K562 (cell line): ENCODE results near the gene EEPD1. TPM values are rescaled to one million over a fixed set of nuclear protein-coding genes. Genes with fewer than 3 reads are reported as not detected.

Source experiments
- ATAC-seq: fragments of 200-7000 bp; cut with Tn5 transposase; 3 replicates; pipeline ENCODE4 v1.9.1; 2020; ENCODE audit warnings: moderate library complexity
- BruUV-seq: library from RNA; stranded (reverse); fragments of 400-500 nt; replicated peaks from 2 replicates; lab custom pipeline; 2021; lab: Mats Ljungman, UMichigan
- CTCF ChIA-PET: fragments of 300-600 bp; formaldehyde crosslinking; extraction: SDS; loops from one replicate; lab custom pipeline; 2021; ENCODE audit warnings: low intra/inter-chr PET ratio; lab: Yijun Ruan, JAX
- POLR2A ChIA-PET: fragments of 300-600, 350-650 bp; sonication (Branson Sonifier 250); formaldehyde crosslinking; extraction: SDS; loops from one replicate; lab custom pipeline; 2021; ENCODE audit warnings: antibody characterized with exemption, inconsistent platforms; lab: Yijun Ruan, JAX
- DNase-seq, 4 experiments: peaks; one replicate each; pipeline versions ENCODE4 v3.0.0 to v3.0.0-alpha.2; 2011 to 2018; ENCODE audit warnings: low spot score in 3 of 4, mixed read lengths in 3 of 4; ENCODE audit errors: extremely low read depth in 1 of 4
- FAIRE-seq: peaks from 2 replicates; lab custom pipeline; 2011; peaks lifted over from hg19 to GRCh38; lab: Jason Lieb, UNC
- H2AFZ ChIP-seq: 2 replicates; pipeline ENCODE4 v1.6.0; 2011; ENCODE audit warnings: low read depth, low read length, control low read depth, inconsistent platforms
- H3K27ac ChIP-seq: fragments of 200-600 bp; 3 replicates; pipeline ENCODE4 v1.8.0; 2011; ENCODE audit warnings: low read depth, mild to moderate bottlenecking, control low read depth, inconsistent platforms, low read length, moderate library complexity, mixed read lengths; ENCODE audit errors: extremely low read depth
- H3K27me3 ChIP-seq, 2 experiments: fragments of 300-600 bp in 1 of 2; 2 replicates in 1 of 2; 3 replicates in 1 of 2; pipeline versions ENCODE4 v1.6.0 to v1.8.0; 2011; ENCODE audit warnings: inconsistent platforms in 2 of 2, low read length in 2 of 2, mild to moderate bottlenecking in 1 of 2, mixed read lengths in 1 of 2, moderate library complexity in 1 of 2; ENCODE audit not compliant: control insufficient read depth in 2 of 2, insufficient read depth in 2 of 2
- H3K36me3 ChIP-seq: fragments of 300-600 bp; 3 replicates; pipeline ENCODE4 v1.8.0; 2011; ENCODE audit warnings: mild to moderate bottlenecking, low read length, inconsistent platforms; ENCODE audit not compliant: control insufficient read depth, insufficient read depth
- H3K4me1 ChIP-seq, 2 experiments: fragments of 200-600 bp in 1 of 2; replicated peaks in 1 of 2; 2 replicates in 1 of 2; 3 replicates in 1 of 2; pipeline versions ENCODE4 v1.5.1 to v1.8.0; 2011; ENCODE audit warnings: inconsistent platforms in 2 of 2, low read length in 2 of 2, mild to moderate bottlenecking in 1 of 2, mixed read lengths in 1 of 2, moderate library complexity in 1 of 2; ENCODE audit not compliant: control insufficient read depth in 2 of 2, insufficient read depth in 2 of 2
- H3K4me2 ChIP-seq: 2 replicates; pipeline ENCODE4 v1.6.1; 2011; ENCODE audit warnings: low read length, control low read depth, inconsistent platforms, mixed read lengths; ENCODE audit not compliant: insufficient read depth
- H3K4me3 ChIP-seq: fragments of 200-600 bp; sonication (generic), shearing (Covaris generic); 2 replicates; pipeline ENCODE4 v1.5.1; 2016; ENCODE audit warnings: control low read depth, inconsistent platforms
- H3K79me2 ChIP-seq: fragments of 200-600 bp; 3 replicates; pipeline ENCODE4 v1.8.0; 2011; ENCODE audit warnings: low read length, inconsistent platforms; ENCODE audit not compliant: control insufficient read depth, insufficient read depth
- H3K9ac ChIP-seq, 2 experiments: 2 replicates each; pipeline versions ENCODE4 v1.6.0 to v1.6.1; 2011; ENCODE audit warnings: low read depth in 2 of 2, low read length in 2 of 2, control low read depth in 1 of 2, inconsistent platforms in 1 of 2, mild to moderate bottlenecking in 1 of 2, mixed read lengths in 1 of 2; ENCODE audit not compliant: insufficient read depth in 1 of 2
- H3K9me1 ChIP-seq: one replicate; pipeline ENCODE4 v1.6.0; 2011; ENCODE audit warnings: inconsistent platforms, mild to moderate bottlenecking, low read length, moderate library complexity; ENCODE audit not compliant: control insufficient read depth, insufficient read depth
- H3K9me3 ChIP-seq: replicated peaks from 2 replicates; pipeline ENCODE4 v1.5.1; 2011; ENCODE audit warnings: low read depth, low read length, inconsistent platforms; ENCODE audit not compliant: control insufficient read depth, insufficient read depth
- H4K20me1 ChIP-seq: replicated peaks from 2 replicates; pipeline ENCODE4 v1.6.1; 2011; ENCODE audit warnings: low read length, inconsistent platforms, mixed read lengths; ENCODE audit not compliant: control insufficient read depth, insufficient read depth
- DNMT1 ChIP-seq: fragments of 450-650 bp; IDR thresholded peaks from 2 replicates; pipeline ENCODE4 v1.6.1; 2016; ENCODE audit warnings: antibody characterized with exemption, mild to moderate bottlenecking
- KDM4B ChIP-seq, 2 experiments: fragments of 450-650 bp in 1 of 2; sonication (generic) in 1 of 2; IDR thresholded peaks; 2 replicates each; pipeline ENCODE4 v1.6.1; 2016 to 2017; ENCODE audit warnings: borderline replicate concordance in 2 of 2, antibody characterized with exemption in 1 of 2, low read depth in 1 of 2, mild to moderate bottlenecking in 1 of 2
- NFE2 ChIP-seq: IDR thresholded peaks from 2 replicates; pipeline ENCODE4 v1.6.1; 2014; ENCODE audit warnings: antibody characterized with exemption, low read depth
- PYGO2 ChIP-seq: fragments of 450-650 bp; IDR thresholded peaks from 2 replicates; pipeline ENCODE4 v1.6.1; 2016; ENCODE audit warnings: mild to moderate bottlenecking, missing genetic modification characterization, moderate library complexity, missing compliant biosample characterization
- SP2 ChIP-seq: IDR thresholded peaks from 2 replicates; pipeline ENCODE4 v1.6.1; 2011; ENCODE audit warnings: mild to moderate bottlenecking, low read depth, low read length, moderate library complexity; ENCODE audit not compliant: poor library complexity, severe bottlenecking; ENCODE audit errors: extremely low read depth
- SRSF3 ChIP-seq: fragments of 200-400 bp; formaldehyde crosslinking; IDR thresholded peaks from 2 replicates; pipeline ENCODE4 v1.6.1; 2016; ENCODE audit warnings: mild to moderate bottlenecking, low read length, moderate library complexity; ENCODE audit not compliant: insufficient read depth
- USF1 ChIP-seq: sonication (generic); formaldehyde crosslinking; IDR thresholded peaks from 2 replicates; pipeline ENCODE4 v1.9.0; 2022; ENCODE audit warnings: mild to moderate bottlenecking, missing genetic modification reagents
- WGBS: fragments of 100-300 bp; shearing (Covaris generic); methylation state at CpG from one replicate; pipeline ENCODE4 v1.1.6; 2016; ENCODE audit warnings: low coverage, mixed read lengths; ENCODE audit not compliant: insufficient coverage; ENCODE audit errors: missing lambda C conversion rate; 5-methylcytosine and 5-hydroxymethylcytosine counted together
- in situ Hi-C: fragments of 300-500 bp; cut with MboI; formaldehyde crosslinking; loops from 4 replicates; pipeline ENCODE4 v1.15.0; 2018; ENCODE audit warnings: inconsistent platforms, mixed read lengths
- intact Hi-C: fragments of 100-400 bp; cut with micrococcal nuclease; formaldehyde crosslinking; loops from 2 replicates; pipeline ENCODE4 v1.14.2; 2022
- polyA plus RNA-seq, 8 experiments: library from polyadenylated mRNA; depleted of rRNA in 4 of 8; stranded (reverse) in 5 of 8; unstranded in 3 of 8; fragments of >200 nt; fragmentation: Nextera tagmentation in 2 of 8; fragmentation: Illumina TruSeq in 1 of 8; extraction: Ambion mirVana in 2 of 8; extraction: Trizol in 1 of 8; gene quantifications; 2 replicates each; pipeline versions ENCODE4 v1.2.1 to v1.2.3, GENCODE V29; 2011 to 2014; ENCODE audit warnings: inconsistent platforms in 1 of 8, missing spikeins in 1 of 8
- total RNA-seq, 7 experiments: library from RNA; depleted of rRNA in 6 of 7; stranded (reverse); fragments of >200 nt in 6 of 7; fragmentation: Illumina TruSeq in 2 of 7; extraction: Trizol in 2 of 7; gene quantifications; 2 replicates each; pipeline versions ENCODE4 v1.2.1 to v1.2.3, GENCODE V29; 2011 to 2021; ENCODE audit warnings: low replicate concordance in 1 of 7
- TF ChIP-seq, protein P1 (sequence below): fragments of 450-650 bp; IDR thresholded peaks from 2 replicates; pipeline ENCODE4 v1.7.0; 2016; ENCODE audit warnings: borderline replicate concordance

Gene EEPD1
- total and polyA plus RNA-seq, 9 of the 15 experiments (the other 6 are each of a cell fraction or from before 2014, with no cell fraction given): 0.01 to 1.5 (median 0.74) TPM; not detected in 1

DNA sequence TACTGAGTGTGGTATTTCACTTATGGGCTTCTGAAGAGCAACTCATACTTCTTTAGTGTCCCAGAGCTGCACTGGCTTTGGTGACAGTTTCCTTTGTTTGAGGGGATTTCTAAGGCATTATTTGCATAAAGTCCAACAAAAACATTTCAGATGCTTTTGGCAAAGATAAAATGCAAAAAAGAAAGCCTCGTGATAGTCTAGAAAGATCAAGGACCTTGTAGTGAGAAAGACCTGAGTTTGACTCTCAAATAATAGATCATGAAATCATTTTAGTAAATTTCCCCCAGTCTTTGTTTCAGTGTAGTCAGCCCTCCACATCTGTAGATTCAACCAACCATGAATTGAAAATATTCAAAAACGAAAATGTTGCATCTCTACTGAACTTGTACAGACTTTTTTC lies 107.4 kb downstream of the EEPD1 start:
- H2AFZ ChIP-seq: no peak overlapping the region
- H3K79me2 ChIP-seq: no peaks in the 10 kb centered on the region
- no peaks in the 10 kb centered on the region for H3K9me1 ChIP-seq
- no peak overlapping the region for H3K9ac ChIP-seq
- H3K9me3 ChIP-seq: no peaks in the 10 kb centered on the region
- WGBS: 0% methylated on average over 2 of the region's 2 CpGs
- no peak for TF ChIP-seq PYGO2 (tag)
- no peak for TF ChIP-seq USF1 (CRISPR knock-in tag)
- TF ChIP-seq DNMT1: no peak
- TF ChIP-seq, protein P1, sequence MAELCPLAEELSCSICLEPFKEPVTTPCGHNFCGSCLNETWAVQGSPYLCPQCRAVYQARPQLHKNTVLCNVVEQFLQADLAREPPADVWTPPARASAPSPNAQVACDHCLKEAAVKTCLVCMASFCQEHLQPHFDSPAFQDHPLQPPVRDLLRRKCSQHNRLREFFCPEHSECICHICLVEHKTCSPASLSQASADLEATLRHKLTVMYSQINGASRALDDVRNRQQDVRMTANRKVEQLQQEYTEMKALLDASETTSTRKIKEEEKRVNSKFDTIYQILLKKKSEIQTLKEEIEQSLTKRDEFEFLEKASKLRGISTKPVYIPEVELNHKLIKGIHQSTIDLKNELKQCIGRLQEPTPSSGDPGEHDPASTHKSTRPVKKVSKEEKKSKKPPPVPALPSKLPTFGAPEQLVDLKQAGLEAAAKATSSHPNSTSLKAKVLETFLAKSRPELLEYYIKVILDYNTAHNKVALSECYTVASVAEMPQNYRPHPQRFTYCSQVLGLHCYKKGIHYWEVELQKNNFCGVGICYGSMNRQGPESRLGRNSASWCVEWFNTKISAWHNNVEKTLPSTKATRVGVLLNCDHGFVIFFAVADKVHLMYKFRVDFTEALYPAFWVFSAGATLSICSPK: no peak
- TF ChIP-seq KDM4B (IDR thresholded peaks at IDR 0.05; ENCODE audit: borderline replicate concordance in 2 of 2, low read depth in 1 of 2): no peak
- TF ChIP-seq SRSF3: no peak
- no peak for TF ChIP-seq SP2
- TF ChIP-seq NFE2: no peak
- H3K4me2 ChIP-seq: no peak overlapping the region
- no peak overlapping the region for H3K27ac ChIP-seq
- BruUV-seq: no TSS peak
- intact Hi-C loops: no loop called here
- in situ Hi-C loops: no loop called here
- no peaks in the 10 kb centered on the region; a peak in 1 of 5 replicates for H3K4me1 ChIP-seq
- CTCF ChIA-PET: no interaction called here
- DNase-seq: no peak
- H3K36me3 ChIP-seq: no peaks in the 10 kb centered on the region
- FAIRE-seq: no peak
- no peak for ATAC-seq
- POLR2A ChIA-PET: no interaction called here
- H3K4me3 ChIP-seq: no peak overlapping the region
- peaks cover 7 to 11% of the 10 kb centered on the region in 2 experiments; a peak in 4 of 5 replicates for H3K27me3 ChIP-seq
- no peaks in the 10 kb centered on the region for H4K20me1 ChIP-seq
